HUES64 (cell line): ENCODE results near the gene ROR1.

Experiments used
- H3K27ac ChIP-seq: 2 replicates; pipeline ENCODE4 v1.7.0; 2013; ENCODE audit warnings: low read depth, low read length, inconsistent platforms
- H3K27me3 ChIP-seq: 2 replicates; pipeline ENCODE4 v1.6.1; 2013; ENCODE audit warnings: mild to moderate bottlenecking, low read length; ENCODE audit not compliant: insufficient read depth
- H3K36me3 ChIP-seq: 2 replicates; pipeline ENCODE4 v1.6.1; 2013; ENCODE audit warnings: mild to moderate bottlenecking, low read length; ENCODE audit not compliant: insufficient read depth
- H3K4me1 ChIP-seq: 2 replicates; pipeline ENCODE4 v1.6.1; 2013; ENCODE audit warnings: mild to moderate bottlenecking, low read length, moderate library complexity; ENCODE audit not compliant: insufficient read depth
- H3K4me3 ChIP-seq: 2 replicates; pipeline ENCODE4 v1.5.1; 2013; ENCODE audit warnings: mild to moderate bottlenecking, low read length, moderate library complexity
- H3K9ac ChIP-seq: 2 replicates; pipeline ENCODE4 v1.6.1; 2013; ENCODE audit warnings: mild to moderate bottlenecking, low read depth, low read length
- H3K9me3 ChIP-seq: 2 replicates; pipeline ENCODE4 v1.6.1; 2013; ENCODE audit warnings: low read depth, low read length; ENCODE audit not compliant: insufficient read depth
- WGBS: fragments of 150-250, 120-280 bp; methylation state at CpG from one replicate; pipeline ENCODE4 v1.1.7; 2013; ENCODE audit warnings: missing lambda C conversion rate; 5-methylcytosine and 5-hydroxymethylcytosine counted together

ROR1 gene

DNA sequence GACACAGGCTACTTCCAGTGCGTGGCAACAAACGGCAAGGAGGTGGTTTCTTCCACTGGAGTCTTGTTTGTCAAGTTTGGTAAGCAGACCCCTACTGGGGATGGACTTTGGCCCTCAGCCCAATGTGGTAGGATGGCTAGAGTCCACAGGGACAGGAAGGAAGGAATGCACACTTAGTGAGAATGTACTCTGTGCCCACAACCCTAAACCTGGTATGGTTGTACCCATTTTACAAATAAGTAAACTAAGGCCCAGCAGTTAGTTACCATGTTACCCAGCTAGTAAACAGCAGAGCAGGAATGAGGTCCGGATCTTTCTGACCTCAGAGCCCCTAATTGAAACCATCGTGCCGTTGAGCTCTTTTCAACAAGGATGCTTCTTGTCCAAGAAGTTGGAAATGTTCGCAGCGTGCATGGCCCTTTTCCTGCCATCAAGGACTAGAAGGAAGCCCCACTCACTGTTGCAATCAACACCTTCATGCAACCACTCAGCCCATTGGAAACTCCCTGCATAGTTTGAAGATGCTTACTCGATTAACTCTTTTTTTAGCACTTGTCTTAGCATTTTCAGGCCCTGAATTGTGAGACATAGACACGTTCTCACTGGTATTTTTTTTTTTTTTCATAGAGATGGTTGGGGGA is 276.2 kb downstream of the ROR1 start:
- Histone ChIP-seq H3K9me3 (no peaks in the 10 kb centered on the region), H3K9ac (no peak overlapping the region), H3K27ac (no peak overlapping the region), H3K27me3 (no peaks in the 10 kb centered on the region), H3K4me1 (peaks cover 28% of the 10 kb centered on the region), H3K4me3 (no peak overlapping the region), H3K36me3 (peaks cover 5% of the 10 kb centered on the region; the same call in 1 of the 2 replicates)
- 95% methylated on average over 8 of the region's 9 CpGs for WGBS

DNA sequence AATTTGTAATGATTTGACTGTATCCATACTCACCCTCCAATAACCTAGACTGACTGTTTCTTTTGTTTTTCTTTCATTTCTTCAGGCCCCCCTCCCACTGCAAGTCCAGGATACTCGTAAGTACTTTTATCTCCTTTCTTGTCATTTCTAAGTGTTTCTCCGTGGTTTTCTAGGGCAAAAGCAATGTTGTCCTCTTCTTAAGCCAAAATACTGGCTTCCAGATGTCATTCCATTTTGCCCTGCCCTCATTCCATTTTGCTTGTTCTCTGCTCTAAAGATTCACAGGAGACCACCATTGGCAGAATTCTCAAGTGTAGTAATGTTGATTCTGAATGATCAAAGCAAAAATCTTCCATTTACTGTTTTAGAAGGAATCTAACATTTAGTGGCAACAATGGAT is 276.8 kb downstream of the ROR1 start:
- H3K4me1 ChIP-seq, result peaks cover 25% of the 10 kb centered on the region
- no peak overlapping the region for H3K4me3 ChIP-seq
- H3K9ac ChIP-seq, result no peak overlapping the region
- WGBS, result 97% methylated on average over 2 of the region's 2 CpGs
- no peak overlapping the region for H3K27ac ChIP-seq
- no peaks in the 10 kb centered on the region for H3K27me3 ChIP-seq
- peaks cover 5% of the 10 kb centered on the region for H3K36me3 ChIP-seq
- no peaks in the 10 kb centered on the region for H3K9me3 ChIP-seq

DNA sequence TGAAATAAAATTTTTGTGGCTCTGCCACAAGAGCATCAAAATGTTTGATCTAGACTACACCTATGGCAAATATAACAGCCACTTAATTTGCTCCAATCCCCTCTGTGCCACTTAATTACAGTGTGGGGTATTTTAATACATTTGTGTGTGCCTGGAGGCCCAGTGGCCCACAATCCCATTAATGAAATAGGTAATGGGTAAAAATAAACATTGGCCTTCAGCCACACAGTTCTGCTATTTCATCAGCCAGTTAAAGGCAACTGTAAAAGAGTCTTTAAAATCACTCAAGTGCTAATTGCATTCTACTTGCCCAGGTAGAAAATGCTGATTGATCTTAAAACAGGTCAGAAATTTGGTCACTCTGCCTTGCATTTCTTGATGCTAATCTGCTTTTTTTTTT is 278.0 kb downstream of the ROR1 start:
- Histone ChIP-seq H3K9ac (no peak overlapping the region), H3K27ac (no peak overlapping the region), H3K36me3 (peaks cover 5% of the 10 kb centered on the region), H3K27me3 (no peaks in the 10 kb centered on the region), H3K4me1 (peaks cover 13% of the 10 kb centered on the region), H3K9me3 (no peaks in the 10 kb centered on the region), H3K4me3 (no peak overlapping the region)

DNA sequence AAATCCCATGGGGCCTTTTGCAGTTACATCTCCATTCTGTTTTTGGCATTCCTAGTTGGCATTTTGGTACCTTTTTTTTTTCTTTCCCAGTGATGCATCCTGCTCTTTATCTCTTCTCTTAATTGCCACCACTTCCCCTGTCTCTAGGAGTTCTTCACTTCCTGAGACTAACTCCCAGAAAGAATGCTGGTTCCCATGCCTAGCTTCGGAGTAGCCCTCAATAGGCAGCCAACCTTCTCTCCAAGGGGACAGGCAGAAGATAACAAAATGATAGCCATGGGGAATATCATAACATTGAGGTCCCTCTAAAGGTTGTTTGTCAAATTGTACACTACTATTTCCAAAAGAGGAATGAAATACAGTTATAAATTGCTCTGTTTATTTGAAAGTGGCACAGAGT is 279.0 kb downstream of the ROR1 start:
- H3K4me1 ChIP-seq, result 0 out of 2 replicates have a peak, but pooled peaks cover 6% of the 10 kb centered on the region
- 84% methylated on average over 1 of the region's 1 CpG for WGBS
- peaks cover 5% of the 10 kb centered on the region for H3K36me3 ChIP-seq
- no peak overlapping the region for H3K9ac ChIP-seq
- no peak overlapping the region for H3K27ac ChIP-seq
- no peaks in the 10 kb centered on the region for H3K27me3 ChIP-seq
- H3K4me3 ChIP-seq, result no peak overlapping the region
- H3K9me3 ChIP-seq, result peaks cover 5% of the 10 kb centered on the region; the same call in 1 of the 2 replicates

DNA sequence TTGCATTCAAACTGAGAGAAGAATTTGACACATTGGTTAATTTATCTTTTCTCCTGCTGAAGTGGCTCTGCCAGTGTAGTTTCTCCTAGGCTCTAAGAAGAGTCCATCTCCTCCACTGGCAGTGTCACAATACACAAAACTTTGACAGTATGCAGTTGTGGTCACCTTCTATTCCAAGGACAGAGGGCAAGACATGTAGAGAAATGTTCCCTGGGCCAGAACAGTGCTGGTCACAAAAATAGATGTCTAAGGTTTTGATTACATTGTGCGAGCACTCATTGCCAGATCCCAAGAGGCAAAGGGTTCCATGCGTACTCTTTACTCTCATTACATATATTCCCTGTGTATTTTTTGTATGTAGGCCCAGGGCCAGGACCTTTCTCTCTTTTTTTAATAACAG is 281.5 kb downstream of the ROR1 start:
- H3K9ac ChIP-seq, result no peak overlapping the region
- 100% methylated on average over 1 of the region's 2 CpGs for WGBS

DNA sequence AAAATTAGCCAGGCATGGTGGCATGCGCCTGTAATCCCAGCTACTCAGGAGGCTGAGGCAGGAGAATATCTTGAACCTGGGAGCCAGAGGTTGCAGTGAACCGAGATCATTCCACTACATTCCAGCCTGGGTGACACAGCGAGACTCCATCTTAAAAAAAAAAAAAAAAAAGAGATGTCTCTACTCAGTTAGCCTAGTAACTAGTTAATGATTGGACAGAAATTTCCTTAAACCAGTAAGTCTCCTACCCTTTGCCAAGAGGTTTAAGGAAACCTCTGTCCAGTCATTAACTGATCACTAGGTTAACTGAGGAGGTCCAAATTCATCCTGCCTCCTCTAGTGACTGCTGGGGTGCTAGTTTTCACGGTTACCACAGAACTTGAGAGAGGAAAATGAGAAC is 285.7 kb downstream of the ROR1 start:
- Histone ChIP-seq H3K4me3 (no peak overlapping the region), H3K36me3 (no peaks in the 10 kb centered on the region; the same call in 1 of the 2 replicates)
- 91% methylated on average over 4 of the region's 4 CpGs for WGBS

More for the DNA sequence above, 281.5 kb downstream of the ROR1 start:
- Histone ChIP-seq H3K4me3 (no peak overlapping the region), H3K36me3 (no peaks in the 10 kb centered on the region; the same call in 1 of the 2 replicates), H3K4me1 (0 out of 2 replicates have a peak, but pooled peaks cover 8% of the 10 kb centered on the region), H3K27me3 (no peaks in the 10 kb centered on the region), H3K9me3 (peaks cover 9% of the 10 kb centered on the region; the same call in 1 of the 2 replicates), H3K27ac (no peak overlapping the region)

DNA sequence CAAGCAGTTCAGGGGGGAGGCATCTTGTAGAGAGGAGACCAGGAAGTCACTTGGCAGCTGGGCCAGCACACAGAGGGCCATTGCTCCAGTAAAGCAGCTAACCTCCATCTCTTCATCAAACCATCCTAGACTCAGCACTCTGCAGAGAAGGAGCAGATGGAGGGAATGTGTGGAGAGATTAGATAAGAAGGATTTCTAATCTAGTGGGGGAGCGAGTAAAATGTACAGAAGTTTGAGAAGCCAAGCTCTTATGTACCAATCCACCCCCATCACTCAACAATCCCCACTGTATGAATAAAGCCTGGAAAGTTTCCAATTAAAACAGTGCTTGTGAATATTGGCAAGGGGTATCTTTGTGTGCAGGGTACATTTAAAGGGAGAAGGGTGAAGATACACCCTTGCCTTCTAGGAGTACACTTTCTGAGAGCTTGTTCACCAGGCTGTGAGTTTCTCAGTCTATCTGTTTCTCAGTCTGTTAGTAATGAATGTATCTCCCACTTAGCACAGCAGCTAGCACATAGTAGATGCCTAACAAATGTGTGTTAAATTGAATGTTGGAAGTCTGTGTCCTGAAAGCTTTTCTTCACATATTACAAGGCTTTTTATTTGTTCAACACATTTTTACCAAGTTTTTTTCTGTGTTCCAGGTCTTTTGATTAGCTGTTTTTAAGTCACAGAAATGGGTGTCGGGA is 286.9 kb downstream of the ROR1 start:
- Histone ChIP-seq H3K27me3 (0 out of 2 replicates have a peak, but pooled peaks cover 4% of the 10 kb centered on the region), H3K9ac (no peak overlapping the region), H3K9me3 (peaks cover 9% of the 10 kb centered on the region; the same call in 1 of the 2 replicates), H3K27ac (no peak overlapping the region), H3K36me3 (no peaks in the 10 kb centered on the region; the same call in 1 of the 2 replicates), H3K4me1 (peaks cover 16% of the 10 kb centered on the region), H3K4me3 (no peak overlapping the region)
- WGBS, result 71% methylated on average over 1 of the region's 2 CpGs

More for the DNA sequence above, 285.7 kb downstream of the ROR1 start:
- Histone ChIP-seq H3K27me3 (0 out of 2 replicates have a peak, but pooled peaks cover 4% of the 10 kb centered on the region), H3K9me3 (peaks cover 9% of the 10 kb centered on the region; the same call in 1 of the 2 replicates), H3K27ac (no peak overlapping the region), H3K4me1 (peaks cover 16% of the 10 kb centered on the region), H3K9ac (no peak overlapping the region)

DNA sequence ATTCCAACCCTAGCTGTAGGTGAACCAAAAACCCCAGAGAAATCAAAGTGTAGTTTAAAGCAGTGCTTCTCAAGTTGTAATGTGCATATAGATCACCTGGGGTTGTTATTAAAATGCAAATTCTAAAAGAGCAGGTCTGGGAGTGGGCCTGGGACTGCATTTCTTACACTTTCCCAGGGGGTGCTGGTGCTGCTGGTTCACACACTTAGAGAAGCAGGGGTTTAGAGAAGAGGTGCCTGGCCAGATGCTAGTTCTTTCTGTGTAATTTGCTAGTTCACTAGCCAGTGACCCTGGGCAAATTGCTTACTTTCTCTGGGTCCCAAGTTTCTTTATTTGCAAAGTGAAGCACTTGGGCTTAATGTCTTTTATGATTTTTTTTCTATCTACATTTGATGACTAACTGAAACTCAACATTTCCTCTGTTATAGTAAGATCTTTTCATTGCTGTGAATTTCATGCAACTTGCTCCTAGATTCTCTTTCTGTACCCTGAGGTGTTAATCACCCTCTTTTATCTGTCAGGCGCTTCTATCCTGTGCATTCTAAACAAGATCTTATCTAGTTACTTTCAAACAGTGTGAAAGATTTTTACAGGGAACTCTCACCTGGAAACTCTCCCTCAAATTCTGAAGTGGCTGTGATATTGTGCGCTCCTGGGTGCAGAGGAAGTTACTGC is 287.8 kb downstream of the ROR1 start:
- peaks cover 16% of the 10 kb centered on the region for H3K4me1 ChIP-seq
- H3K9ac ChIP-seq, result no peak overlapping the region
- H3K27ac ChIP-seq, result no peak overlapping the region
- H3K4me3 ChIP-seq, result no peak overlapping the region
- 62% methylated on average over 2 of the region's 2 CpGs for WGBS
- H3K36me3 ChIP-seq, result no peaks in the 10 kb centered on the region; the same call in 1 of the 2 replicates
- H3K9me3 ChIP-seq, result peaks cover 9% of the 10 kb centered on the region; the same call in 1 of the 2 replicates
- H3K27me3 ChIP-seq, result 0 out of 2 replicates have a peak, but pooled peaks cover 4% of the 10 kb centered on the region

DNA sequence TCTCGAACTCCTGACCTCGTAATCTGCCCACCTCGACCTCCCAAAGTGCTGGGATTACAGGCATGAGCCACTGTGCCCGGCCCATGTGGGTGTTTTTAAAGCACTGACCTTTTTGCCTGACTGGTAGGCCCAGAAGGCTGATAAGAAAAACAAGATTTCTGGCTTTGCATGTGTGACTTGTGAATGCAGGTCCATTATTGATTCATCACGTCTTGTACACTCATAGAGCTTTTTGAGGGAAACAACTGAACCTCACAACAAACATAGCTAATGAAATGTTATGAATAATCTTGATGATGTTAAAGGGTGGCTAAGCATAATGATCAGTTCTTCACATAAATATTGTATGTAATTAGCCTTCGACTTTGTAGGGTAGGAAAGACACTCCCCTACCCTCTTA is 288.7 kb downstream of the ROR1 start:
- H3K9me3 ChIP-seq, result peaks cover 7% of the 10 kb centered on the region; the same call in 1 of the 2 replicates
- H3K36me3 ChIP-seq, result no peaks in the 10 kb centered on the region; the same call in 1 of the 2 replicates
- H3K27me3 ChIP-seq, result 0 out of 2 replicates have a peak, but pooled peaks cover 4% of the 10 kb centered on the region
- no peak overlapping the region for H3K27ac ChIP-seq
- 95% methylated on average over 5 of the region's 6 CpGs for WGBS
- no peak overlapping the region for H3K9ac ChIP-seq
- no peak overlapping the region for H3K4me3 ChIP-seq
- H3K4me1 ChIP-seq, result peaks cover 16% of the 10 kb centered on the region

DNA sequence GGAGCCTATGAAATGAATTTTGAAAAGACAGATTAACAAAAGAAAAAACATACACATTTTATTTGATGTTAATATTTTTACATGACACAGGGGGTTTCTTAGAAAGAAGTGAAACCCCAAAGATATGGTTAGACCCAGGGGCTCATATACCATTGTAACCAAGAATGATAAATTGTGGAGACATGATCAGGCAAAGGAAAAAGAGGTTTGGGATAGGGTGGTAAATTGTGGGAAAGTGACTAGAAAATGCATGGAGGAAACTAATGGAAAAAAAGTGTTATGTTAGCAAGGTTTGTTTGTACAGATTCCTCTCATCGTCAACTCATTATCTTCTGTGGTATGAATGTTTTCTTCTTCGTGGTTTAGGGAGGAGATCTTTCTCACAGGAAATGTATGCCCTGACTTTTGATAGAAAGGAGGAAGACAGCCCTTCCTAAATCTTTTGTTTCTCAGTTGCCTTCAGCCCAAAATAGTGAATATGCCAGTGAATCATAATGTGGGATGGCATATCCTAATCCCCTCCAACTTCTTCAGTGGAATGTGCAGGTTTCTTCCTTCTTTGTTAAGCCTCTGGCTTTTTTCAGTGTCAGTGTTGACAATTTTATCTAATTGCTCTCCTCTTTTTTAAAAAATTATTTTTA is 289.2 kb downstream of the ROR1 start:
- Histone ChIP-seq H3K9me3 (peaks cover 1% of the 10 kb centered on the region; the same call in 1 of the 2 replicates), H3K36me3 (no peaks in the 10 kb centered on the region), H3K9ac (no peak overlapping the region), H3K4me1 (peaks cover 16% of the 10 kb centered on the region), H3K27me3 (0 out of 2 replicates have a peak, but pooled peaks cover 4% of the 10 kb centered on the region), H3K27ac (no peak overlapping the region), H3K4me3 (no peak overlapping the region)
- 77% methylated on average over 2 of the region's 2 CpGs for WGBS
